PC-9 (cell line): ENCODE data around the gene LEKR1. TPM values are rescaled to one million over a fixed set of nuclear protein-coding genes. Genes with fewer than 3 reads are reported as not detected.

Experiments used
- BruUV-seq: library from RNA; stranded (reverse); fragments of 400-500 nt; replicated peaks from 2 replicates; lab custom pipeline; 2021; lab: Mats Ljungman, UMichigan
- CTCF ChIA-PET: fragments of 300-600 bp; sonication (Branson Sonifier 250); formaldehyde crosslinking; loops from one replicate; lab custom pipeline; 2022; ENCODE audit warnings: antibody characterized with exemption; lab: Charles Lee
- POLR2A ChIA-PET: fragments of 300-600 bp; sonication (Branson Sonifier 250); formaldehyde crosslinking; loops from one replicate; lab custom pipeline; 2022; ENCODE audit warnings: antibody characterized with exemption; ENCODE audit not compliant: unreplicated experiment; lab: Charles Lee
- DNase-seq, 2 experiments: peaks; one replicate each; pipeline versions ENCODE4 v3.0.0 to v3.0.0-alpha.2; 2015 to 2022; ENCODE audit warnings: mixed read lengths in 1 of 2
- H2AFZ ChIP-seq: fragments of 200-600 bp; sonication (generic); 2 replicates; pipeline ENCODE4 v1.8.1; 2017; ENCODE audit warnings: antibody characterized with exemption
- H3F3A ChIP-seq: fragments of 200-600 bp; sonication (generic); 2 replicates; pipeline ENCODE4 v1.8.1; 2017; ENCODE audit warnings: antibody characterized with exemption, mild to moderate bottlenecking, low read depth; ENCODE audit not compliant: insufficient read depth
- H3K27ac ChIP-seq: fragments of 200-600 bp; sonication (generic); 2 replicates; pipeline ENCODE4 v1.6.1; 2016; ENCODE audit warnings: mixed run types
- H3K27me3 ChIP-seq: fragments of 200-600 bp; sonication (generic); 2 replicates; pipeline ENCODE4 v1.6.1; 2016; ENCODE audit warnings: low read depth, mixed run types; ENCODE audit not compliant: insufficient read depth
- H3K36me3 ChIP-seq: fragments of 200-600 bp; sonication (generic); 2 replicates; pipeline ENCODE4 v1.6.1; 2016; ENCODE audit warnings: low read depth, mixed run types
- H3K4me1 ChIP-seq: fragments of 200-600 bp; sonication (generic); replicated peaks from 2 replicates; pipeline ENCODE4 v1.6.1; 2016; ENCODE audit warnings: mixed run types; ENCODE audit not compliant: insufficient read depth
- H3K4me2 ChIP-seq: fragments of 200-600 bp; sonication (generic); 2 replicates; pipeline ENCODE4 v1.6.1; 2017; ENCODE audit warnings: mixed run types
- H3K4me3 ChIP-seq: fragments of 200-600 bp; sonication (generic); 2 replicates; pipeline ENCODE4 v1.6.1; 2016; ENCODE audit warnings: mixed run types
- H3K79me2 ChIP-seq: fragments of 200-600 bp; sonication (generic); 2 replicates; pipeline ENCODE4 v1.6.1; 2017; ENCODE audit warnings: low read depth, mixed run types
- H3K9me2 ChIP-seq: fragments of 200-600 bp; sonication (generic); 2 replicates; pipeline ENCODE4 v1.8.1; 2017; ENCODE audit warnings: mild to moderate bottlenecking; ENCODE audit not compliant: insufficient read depth
- H3K9me3 ChIP-seq: fragments of 200-600 bp; sonication (generic); 2 replicates; pipeline ENCODE4 v1.8.1; 2016; ENCODE audit warnings: low read depth; ENCODE audit not compliant: insufficient read depth
- H4K20me1 ChIP-seq: fragments of 200-600 bp; sonication (generic); 2 replicates; pipeline ENCODE4 v1.8.1; 2017; ENCODE audit not compliant: insufficient read depth
- EZH2 ChIP-seq: fragments of 200-600 bp; sonication (generic); IDR thresholded peaks from 2 replicates; pipeline ENCODE4 v1.8.0; 2017; ENCODE audit warnings: antibody characterized with exemption, low read depth
- intact Hi-C: fragments of 100-400 bp; cut with micrococcal nuclease; formaldehyde crosslinking; loops from one replicate; pipeline ENCODE4 v1.10.0; 2022; ENCODE audit not compliant: unreplicated experiment
- total RNA-seq: library from RNA; stranded (reverse); gene quantifications from 2 replicates; pipeline ENCODE4 v1.2.3, GENCODE V29; 2021
- TF ChIP-seq, protein P1 (sequence below): fragments of 200-600 bp; sonication (generic); conservative IDR thresholded peaks from 2 replicates; pipeline ENCODE4 v1.6.1; 2017; ENCODE audit warnings: mixed run types, antibody characterized with exemption, mild to moderate bottlenecking, moderate library complexity

The LEKR1 gene
- total RNA-seq, 1 experiment from 2014 or later, result 3.9 TPM

DNA sequence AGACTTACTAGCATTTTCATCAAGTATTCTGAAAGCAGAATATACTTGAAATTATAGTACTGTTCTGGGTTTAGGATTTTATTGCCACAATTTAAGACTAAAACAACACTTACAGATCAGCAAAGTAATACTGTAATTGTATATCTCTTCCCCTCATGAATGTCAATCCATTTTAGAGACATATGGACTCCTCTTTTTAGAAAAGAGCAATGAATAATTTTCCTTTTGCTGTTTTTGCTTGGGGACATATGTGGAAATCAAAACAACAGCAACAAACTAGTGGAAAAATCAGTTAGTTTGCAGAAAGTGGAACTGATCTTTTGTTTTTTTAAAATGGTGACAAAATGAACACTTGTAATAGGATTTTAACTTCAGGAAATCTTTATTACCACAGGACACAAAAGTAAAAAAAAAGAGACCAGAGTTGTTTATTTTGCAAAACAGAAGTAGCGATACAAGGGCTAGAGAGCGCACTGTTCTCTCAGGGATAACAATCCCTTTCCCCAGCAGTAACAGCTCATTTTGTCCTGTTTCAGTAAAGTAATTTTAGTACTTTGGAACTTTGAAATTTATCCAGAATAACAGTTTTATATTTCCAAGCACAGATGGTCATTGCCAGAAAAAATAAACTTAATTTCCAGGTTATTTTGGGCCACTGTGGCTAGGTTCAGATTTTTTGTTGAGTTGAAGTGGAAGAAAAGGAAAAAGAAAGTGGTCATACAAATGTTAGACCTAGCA, 17.1 kb downstream of the LEKR1 start:
- no TSS peak for BruUV-seq
- Histone ChIP-seq H2AFZ (no peak overlapping the region), H3F3A (no peaks in the 10 kb centered on the region), H3K79me2 (no peaks in the 10 kb centered on the region), H3K36me3 (no peaks in the 10 kb centered on the region), H3K27ac (no peak overlapping the region), H3K27me3 (no peaks in the 10 kb centered on the region), H3K4me3 (no peak overlapping the region), H3K9me3 (no peaks in the 10 kb centered on the region), H3K4me2 (no peak overlapping the region), H4K20me1 (no peaks in the 10 kb centered on the region), H3K9me2 (no peaks in the 10 kb centered on the region; the same call in 1 of the 2 replicates), H3K4me1 (no peaks in the 10 kb centered on the region)
- no peak for DNase-seq
- POLR2A ChIA-PET, result interaction anchor here (0.5 to 0.7 kb wide), 2 partner anchors 246 to 1108 kb away, joined by 3 to 9 read pairs; no protein-coding TSS in a partner anchor
- CTCF ChIA-PET, result interaction anchor here (0.7 kb wide), 2 partner anchors 56 to 207 kb away, joined by 3 to 5 read pairs; no protein-coding TSS in a partner anchor
- intact Hi-C loops, result no loop called here
- TF ChIP-seq, protein P1, sequence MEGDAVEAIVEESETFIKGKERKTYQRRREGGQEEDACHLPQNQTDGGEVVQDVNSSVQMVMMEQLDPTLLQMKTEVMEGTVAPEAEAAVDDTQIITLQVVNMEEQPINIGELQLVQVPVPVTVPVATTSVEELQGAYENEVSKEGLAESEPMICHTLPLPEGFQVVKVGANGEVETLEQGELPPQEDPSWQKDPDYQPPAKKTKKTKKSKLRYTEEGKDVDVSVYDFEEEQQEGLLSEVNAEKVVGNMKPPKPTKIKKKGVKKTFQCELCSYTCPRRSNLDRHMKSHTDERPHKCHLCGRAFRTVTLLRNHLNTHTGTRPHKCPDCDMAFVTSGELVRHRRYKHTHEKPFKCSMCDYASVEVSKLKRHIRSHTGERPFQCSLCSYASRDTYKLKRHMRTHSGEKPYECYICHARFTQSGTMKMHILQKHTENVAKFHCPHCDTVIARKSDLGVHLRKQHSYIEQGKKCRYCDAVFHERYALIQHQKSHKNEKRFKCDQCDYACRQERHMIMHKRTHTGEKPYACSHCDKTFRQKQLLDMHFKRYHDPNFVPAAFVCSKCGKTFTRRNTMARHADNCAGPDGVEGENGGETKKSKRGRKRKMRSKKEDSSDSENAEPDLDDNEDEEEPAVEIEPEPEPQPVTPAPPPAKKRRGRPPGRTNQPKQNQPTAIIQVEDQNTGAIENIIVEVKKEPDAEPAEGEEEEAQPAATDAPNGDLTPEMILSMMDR, result no peak
- no peak for TF ChIP-seq EZH2

DNA sequence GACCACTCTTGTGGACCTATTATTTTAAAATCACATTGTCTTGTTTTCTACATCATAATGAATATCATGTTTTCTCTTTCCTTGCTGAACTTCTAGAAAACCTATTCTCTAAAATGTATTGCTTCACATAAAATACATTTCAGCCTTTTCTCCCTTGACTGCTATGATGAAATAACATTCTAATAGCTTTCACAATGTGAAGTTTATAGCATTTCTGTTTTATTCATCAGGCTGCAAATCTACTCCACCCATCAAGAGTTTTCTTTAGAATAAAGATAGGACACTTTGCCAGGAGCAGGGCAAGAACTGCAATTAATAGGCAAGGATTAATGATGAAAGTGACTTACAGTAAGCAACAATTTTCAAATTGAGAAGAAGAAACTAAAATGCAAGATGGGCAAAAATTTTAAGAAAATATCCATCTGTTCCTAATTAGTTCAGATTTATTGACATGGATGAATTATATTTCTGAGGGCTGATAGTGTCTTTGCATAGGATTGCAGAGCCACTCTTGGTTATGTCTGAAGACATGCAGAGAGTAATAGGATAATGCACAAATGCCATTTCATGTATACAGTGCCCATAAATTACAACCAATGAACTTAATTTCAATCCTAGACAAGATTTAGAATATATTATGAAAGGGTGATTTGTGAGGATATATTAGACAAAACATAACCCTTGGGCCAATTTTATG, 21.7 kb downstream of the LEKR1 start:
- Histone ChIP-seq H4K20me1 (no peaks in the 10 kb centered on the region), H3F3A (no peaks in the 10 kb centered on the region), H2AFZ (no peak overlapping the region), H3K4me3 (no peak overlapping the region), H3K4me1 (no peaks in the 10 kb centered on the region), H3K27ac (no peak overlapping the region), H3K27me3 (no peaks in the 10 kb centered on the region), H3K4me2 (no peak overlapping the region), H3K79me2 (no peaks in the 10 kb centered on the region), H3K9me2 (no peaks in the 10 kb centered on the region; the same call in 1 of the 2 replicates), H3K9me3 (no peaks in the 10 kb centered on the region), H3K36me3 (no peaks in the 10 kb centered on the region)
- intact Hi-C loops, result no loop called here
- ChIA-PET POLR2A (no interaction called here), CTCF (no interaction called here)
- no TSS peak for BruUV-seq
- no peak for TF ChIP-seq EZH2
- TF ChIP-seq, protein P1, result no peak
- no peak for DNase-seq

DNA sequence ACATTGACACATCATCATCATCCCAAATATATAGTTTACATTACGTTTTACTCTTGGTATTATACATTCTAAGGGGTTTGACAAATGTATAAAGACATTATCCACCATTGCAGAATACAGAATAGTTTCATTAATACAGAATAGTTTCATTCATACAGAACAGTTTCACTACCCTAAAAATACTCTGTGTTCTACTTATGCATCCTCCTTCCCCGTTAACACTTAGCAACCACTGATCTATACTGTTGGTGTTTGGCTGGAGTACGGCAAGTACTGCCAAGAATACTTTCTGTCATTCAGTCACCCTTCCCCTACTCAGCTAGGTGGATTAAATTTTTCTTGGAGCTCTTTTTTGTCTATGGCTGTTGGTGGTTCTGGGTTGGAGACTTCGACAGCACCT, 33.4 kb downstream of the LEKR1 start:
- intact Hi-C loops, result no loop called here
- CTCF ChIA-PET, result no interaction called here
- no peaks in the 10 kb centered on the region; the same call in 1 of the 2 replicates for H3K9me3 ChIP-seq
- no peak overlapping the region for H2AFZ ChIP-seq
- no peak overlapping the region for H3K27ac ChIP-seq
- H3F3A ChIP-seq, result no peaks in the 10 kb centered on the region
- no peak for DNase-seq
- H3K79me2 ChIP-seq, result no peaks in the 10 kb centered on the region
- POLR2A ChIA-PET, result no interaction called here
- no peaks in the 10 kb centered on the region for H3K9me2 ChIP-seq
- H3K4me1 ChIP-seq, result peaks cover 5% of the 10 kb centered on the region; the same call in 1 of the 2 replicates
- no peaks in the 10 kb centered on the region for H3K36me3 ChIP-seq
- no TSS peak for BruUV-seq
- no peaks in the 10 kb centered on the region for H3K27me3 ChIP-seq
- H4K20me1 ChIP-seq, result no peaks in the 10 kb centered on the region
- TF ChIP-seq, protein P1, result no peak
- no peak for TF ChIP-seq EZH2
- no peak overlapping the region for H3K4me3 ChIP-seq
- H3K4me2 ChIP-seq, result no peak overlapping the region
